ENCODE results near the gene EOGT. TPM values are rescaled to one million over a fixed set of nuclear protein-coding genes. Genes with fewer than 3 reads are reported as not detected.
A peak's percentile ranks its signal among the peaks of the same experiment; 100 is the strongest.

The EOGT gene
- total RNA-seq, 1 experiment from 2014 or later, result 27.0 TPM

DNA sequence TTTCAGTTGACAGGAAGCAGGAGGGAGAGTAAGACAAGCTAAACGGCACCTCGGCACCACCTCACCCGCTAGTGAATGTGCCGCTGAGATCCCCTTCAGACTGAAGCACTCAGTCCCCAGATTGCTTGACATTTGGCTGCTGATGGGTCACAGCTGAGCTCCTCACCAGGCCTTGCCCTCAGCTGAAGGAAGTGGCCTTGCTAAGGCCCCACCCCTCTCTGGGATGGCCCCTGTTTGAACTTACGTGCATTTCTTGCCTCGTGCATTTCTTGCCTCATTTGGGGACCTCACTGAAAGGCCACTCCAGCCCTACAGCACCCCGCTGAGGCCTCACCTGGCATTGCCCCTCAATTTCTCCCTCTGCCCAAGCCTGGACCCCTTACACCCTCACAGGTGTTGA, 39.8 kb downstream of the EOGT start:
- no peak for DNase-seq (ENCODE audit: low spot score)
- in situ Hi-C loops (cut with HindIII; ENCODE audit: low sequenced_read_pairs), result no loop called here

DNA sequence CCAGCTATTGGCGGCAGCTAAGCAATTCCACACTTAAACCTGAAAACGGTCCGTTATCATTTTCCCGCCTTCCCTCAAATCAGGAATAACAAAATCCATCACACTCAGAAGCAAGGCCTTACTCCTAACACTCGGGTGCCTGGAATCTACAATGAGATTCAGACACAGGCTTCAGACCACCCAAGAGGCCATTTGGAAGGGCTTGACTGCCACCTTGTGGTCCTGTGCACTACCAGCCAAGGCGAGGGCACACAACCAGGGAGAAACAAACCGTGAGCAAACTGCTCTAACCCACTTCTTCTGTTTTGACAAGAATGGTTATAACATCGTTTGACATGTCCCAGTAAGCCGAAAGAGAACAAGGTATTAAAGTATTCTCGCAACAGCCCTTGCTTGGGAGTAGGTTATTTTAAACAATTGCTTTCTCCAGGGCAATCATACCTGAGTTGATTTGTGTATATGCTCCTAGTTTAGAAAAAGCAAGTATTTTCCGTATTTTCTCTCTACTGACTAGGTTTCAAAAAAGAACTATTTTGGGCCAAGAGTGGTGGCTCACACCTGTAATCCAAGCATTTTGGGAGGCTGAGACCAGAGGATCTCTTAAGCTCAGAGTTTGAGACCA, 41.0 kb downstream of the EOGT start:
- peak; percentile 54 for DNase-seq (ENCODE audit: low spot score)
- in situ Hi-C loops (cut with HindIII; ENCODE audit: low sequenced_read_pairs), result no loop called here

DNA sequence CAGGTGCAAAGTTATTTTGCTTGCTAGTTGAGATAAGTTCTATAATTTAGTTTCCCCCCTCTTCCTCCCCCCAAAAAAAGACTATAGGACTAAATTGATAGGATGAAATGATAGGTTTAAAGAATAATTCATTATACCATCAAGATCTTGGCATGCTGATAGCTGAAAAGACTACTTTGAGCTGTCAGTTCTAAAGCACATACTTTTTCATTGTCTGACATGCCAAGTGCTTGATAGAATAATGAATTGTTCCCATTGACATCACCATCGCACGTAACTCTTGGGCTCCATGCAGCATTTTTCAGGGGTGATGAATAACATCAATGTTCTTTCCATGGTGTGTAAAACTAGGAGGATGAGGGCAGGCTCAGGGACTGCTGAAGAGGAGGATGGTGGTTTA, 48.8 kb downstream of the EOGT start:
- in situ Hi-C loops (cut with HindIII; ENCODE audit: low sequenced_read_pairs), result no loop called here
- DNase-seq (ENCODE audit: low spot score), result no peak

DNA sequence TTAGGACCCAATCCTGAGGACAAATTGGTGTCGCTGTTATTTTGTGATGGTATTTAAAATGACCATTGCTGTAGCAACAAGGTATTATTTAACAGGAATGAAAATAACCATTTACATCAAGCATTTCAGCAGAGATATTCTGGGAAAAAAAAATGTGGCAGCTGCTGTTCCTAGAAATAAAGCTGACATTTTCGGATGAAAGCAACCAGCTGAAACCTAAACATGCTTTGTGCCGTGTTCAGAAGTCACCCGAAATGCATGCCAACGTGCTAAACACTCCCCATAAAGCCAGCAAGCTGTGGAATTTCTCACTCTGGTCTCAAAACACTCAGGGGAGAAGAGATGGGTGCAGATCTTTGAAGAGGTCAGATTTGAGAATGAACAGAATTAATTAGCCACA, 49.6 kb downstream of the EOGT start:
- DNase-seq (ENCODE audit: low spot score), result no peak
- in situ Hi-C loops (cut with HindIII; ENCODE audit: low sequenced_read_pairs), result no loop called here

DNA sequence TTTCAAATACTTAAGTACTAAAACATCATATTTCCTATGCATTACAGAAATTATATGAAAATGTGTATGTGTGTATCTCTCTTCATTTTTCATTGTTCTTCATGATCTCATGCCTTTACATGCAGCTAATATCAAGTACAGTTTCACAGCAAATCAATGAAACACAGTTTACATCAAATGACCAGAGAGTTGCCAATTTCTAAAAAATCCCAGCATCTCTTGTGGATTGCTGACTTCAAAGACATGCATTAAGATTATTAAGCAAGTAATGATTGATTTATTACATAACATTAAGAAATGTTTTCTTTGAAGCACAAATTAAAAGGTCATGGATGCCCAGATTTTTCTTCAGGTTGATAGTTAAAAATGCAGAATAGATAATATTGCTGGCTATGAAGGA, 50.1 kb downstream of the EOGT start:
- DNase-seq (ENCODE audit: low spot score), result no peak
- in situ Hi-C loops (cut with HindIII; ENCODE audit: low sequenced_read_pairs), result no loop called here

DNA sequence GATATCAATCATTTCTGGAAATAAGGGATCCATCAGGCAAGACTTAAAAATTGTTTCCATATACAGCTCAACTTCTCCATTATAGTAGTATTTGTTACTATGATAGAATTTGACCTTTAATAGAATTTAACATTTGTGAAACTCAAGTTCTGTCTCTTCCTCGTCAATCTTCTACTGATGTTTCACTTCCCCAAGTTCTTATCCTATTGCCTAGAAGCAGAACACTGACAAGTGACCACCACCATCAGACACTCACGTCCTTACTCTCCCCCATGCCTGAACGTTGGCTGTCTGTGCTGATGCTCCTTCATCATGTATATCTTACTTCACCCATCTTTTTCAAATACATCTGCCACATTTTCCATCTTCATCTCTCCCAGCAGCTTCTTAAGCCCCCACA, 54.6 kb downstream of the EOGT start:
- in situ Hi-C loops (cut with HindIII; ENCODE audit: low sequenced_read_pairs), result no loop called here
- DNase-seq (ENCODE audit: low spot score), result no peak

DNA sequence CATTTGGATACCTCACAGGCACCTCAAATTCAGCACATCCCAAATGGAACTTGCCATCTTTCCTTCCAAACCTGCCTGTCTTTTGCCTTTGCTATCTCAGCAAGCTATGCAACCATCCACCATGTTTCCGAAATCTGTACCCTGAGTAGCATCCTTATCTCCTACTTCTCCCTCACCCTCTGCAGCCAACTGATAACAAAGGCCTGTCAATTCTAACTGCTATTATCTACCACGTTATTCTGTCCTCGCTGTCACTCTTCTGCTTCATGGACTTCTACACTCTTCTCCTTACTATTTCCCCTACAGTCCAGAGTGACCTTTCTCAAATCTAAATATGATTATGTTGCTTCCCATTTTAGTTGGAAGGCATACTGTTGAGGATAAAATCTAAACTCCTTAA, 55.6 kb downstream of the EOGT start:
- in situ Hi-C loops (cut with HindIII; ENCODE audit: low sequenced_read_pairs), result no loop called here
- DNase-seq (ENCODE audit: low spot score), result no peak

DNA sequence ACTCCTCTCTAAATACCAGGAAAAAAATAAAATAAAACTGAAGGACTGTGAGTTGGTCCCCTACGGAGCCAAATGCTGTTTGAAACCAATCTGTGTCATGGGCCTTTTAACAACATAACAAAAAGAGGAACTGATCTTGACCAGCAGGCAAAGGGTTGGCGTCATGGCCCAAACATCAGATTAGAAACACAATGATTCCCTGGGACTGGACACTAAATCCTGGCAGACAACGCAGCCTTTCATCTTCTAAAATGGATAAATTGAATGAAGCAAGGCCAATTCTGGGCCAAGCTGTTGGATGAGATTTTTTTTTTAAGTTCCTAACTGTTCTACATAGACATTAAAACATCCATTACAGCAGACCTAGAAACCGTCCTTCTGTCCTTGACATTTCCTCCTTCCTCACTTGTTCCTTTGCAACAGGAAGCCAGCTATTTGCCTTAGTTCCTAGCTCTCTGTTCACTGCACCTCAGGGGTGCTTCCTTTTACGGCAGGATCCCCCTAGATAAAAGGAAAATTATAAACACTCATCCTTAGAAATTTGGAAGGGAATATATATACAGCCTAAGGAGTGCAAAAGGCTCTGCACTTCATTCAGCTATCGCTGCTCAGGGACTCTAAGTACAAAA, 59.6 kb downstream of the EOGT start:
- no peak for DNase-seq (ENCODE audit: low spot score)
- in situ Hi-C loops (cut with HindIII; ENCODE audit: low sequenced_read_pairs), result no loop called here

DNA sequence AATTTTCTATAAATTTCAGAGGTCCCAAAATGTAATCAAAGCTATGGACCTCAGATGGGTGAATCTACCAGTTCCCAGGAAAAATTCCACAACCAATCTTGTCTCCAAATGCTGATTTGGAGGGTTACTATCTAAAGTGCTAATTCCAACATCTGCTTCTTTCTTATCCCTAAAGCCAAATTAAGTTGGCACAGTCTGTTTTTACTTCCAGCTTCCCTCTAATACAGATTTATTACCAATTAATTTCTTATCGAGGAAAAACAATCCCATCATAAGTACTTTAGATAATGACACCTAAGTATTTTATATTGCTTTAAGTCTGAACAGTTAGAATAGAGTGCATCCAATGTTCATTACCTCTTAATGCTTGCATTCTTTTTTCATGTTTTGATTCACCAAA, 68.3 kb downstream of the EOGT start:
- in situ Hi-C loops (cut with HindIII; ENCODE audit: low sequenced_read_pairs), result no loop called here
- no peak for DNase-seq (ENCODE audit: low spot score)

DNA sequence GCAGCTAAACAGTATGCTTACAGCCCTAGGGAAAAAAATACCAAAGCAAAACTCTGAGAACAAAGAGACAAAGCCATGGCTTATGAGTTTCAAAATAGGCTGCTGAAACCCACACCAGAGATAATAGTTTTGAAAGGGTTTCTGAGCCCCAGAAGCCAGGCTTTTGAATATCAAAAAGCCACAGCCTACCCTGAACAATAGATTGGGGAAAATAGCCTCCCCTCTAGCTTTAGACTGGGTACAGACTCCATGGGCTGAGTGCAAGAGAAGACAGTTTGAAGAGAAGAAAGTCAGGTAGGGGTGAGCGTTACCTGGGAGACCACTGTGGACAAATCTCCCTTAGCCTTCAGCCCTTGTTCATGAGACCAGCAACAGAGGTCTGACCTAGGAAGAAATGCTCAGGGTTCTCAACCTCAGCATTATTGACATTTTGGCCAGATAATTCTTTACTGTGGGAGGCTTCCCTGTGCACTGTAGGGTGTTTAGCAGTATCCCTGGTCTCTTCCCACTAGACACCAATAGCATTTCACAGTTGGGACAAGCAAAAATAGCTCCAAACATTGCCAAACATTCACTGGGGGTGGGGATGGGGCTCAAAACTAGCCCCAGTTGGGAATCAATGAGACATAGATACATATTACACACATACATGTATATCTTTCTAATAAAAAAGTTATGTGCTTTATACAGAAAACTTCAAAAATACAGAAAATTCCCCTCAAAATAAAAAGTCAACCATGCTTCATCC, 69.6 kb downstream of the EOGT start:
- in situ Hi-C loops (cut with HindIII; ENCODE audit: low sequenced_read_pairs), result no loop called here
- no peak for DNase-seq (ENCODE audit: low spot score)

DNA sequence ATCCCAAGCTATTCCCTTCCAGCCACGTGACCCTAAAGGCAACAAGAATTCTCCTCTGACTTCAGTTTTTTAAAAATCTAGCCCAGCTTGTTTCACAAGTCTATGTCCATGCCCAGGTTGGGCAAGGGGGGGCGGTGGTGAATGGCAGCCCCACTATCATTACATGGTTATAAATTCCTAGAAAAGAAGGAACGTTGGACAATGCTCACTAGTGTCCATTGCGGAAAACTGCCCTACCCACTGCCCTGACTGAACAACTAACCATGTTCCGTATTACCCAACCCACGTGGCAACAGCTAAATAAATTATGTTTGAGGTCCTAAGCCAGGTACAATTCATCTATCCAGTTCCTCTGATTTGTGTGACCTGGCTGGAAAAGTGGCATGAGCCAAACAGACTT, 72.4 kb downstream of the EOGT start:
- in situ Hi-C loops (cut with HindIII; ENCODE audit: low sequenced_read_pairs), result no loop called here

DNA sequence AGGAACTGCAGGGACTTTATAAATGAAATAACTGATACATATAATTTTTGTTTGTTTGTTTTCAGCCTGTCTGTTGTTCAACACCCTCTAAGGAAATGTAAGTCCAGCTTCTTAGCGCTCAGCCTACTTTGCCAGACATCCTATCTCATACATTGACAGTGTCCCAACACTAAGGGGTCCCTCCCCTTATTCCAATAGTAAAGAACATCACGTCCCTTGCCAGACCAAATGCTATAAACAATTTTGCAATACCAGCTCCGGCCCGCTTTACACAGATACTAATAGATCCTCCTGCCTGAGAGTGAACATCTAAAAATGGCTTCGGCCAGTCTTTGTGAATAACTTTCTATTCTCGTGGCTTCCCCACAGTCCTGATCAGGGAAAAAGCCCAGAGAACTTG, 76.6 kb downstream of the EOGT start:
- in situ Hi-C loops (cut with HindIII; ENCODE audit: low sequenced_read_pairs), result no loop called here
- no peak for DNase-seq (ENCODE audit: low spot score)

More for the DNA sequence above, 72.4 kb downstream of the EOGT start:
- DNase-seq (ENCODE audit: low spot score), result no peak

DNA sequence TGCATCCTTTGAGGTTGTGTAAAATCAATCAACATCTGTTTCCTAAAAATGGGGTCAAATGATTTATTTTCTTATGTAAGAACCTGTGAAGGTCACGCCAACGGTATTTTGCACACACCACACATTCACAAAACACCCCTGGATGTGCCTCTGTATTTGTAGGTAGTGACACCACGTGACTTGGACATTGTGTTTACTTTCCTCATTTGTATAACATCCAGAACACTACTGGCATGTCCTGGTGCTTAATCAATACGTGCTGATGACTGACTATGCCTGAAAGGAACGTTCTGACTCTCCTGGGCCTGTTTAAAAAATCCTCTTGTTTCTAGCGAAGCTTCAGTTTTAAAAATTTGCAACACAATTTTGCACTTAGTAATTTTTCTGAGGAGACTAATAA, 77.7 kb downstream of the EOGT start:
- no peak for DNase-seq (ENCODE audit: low spot score)
- in situ Hi-C loops (cut with HindIII; ENCODE audit: low sequenced_read_pairs), result no loop called here

DNA sequence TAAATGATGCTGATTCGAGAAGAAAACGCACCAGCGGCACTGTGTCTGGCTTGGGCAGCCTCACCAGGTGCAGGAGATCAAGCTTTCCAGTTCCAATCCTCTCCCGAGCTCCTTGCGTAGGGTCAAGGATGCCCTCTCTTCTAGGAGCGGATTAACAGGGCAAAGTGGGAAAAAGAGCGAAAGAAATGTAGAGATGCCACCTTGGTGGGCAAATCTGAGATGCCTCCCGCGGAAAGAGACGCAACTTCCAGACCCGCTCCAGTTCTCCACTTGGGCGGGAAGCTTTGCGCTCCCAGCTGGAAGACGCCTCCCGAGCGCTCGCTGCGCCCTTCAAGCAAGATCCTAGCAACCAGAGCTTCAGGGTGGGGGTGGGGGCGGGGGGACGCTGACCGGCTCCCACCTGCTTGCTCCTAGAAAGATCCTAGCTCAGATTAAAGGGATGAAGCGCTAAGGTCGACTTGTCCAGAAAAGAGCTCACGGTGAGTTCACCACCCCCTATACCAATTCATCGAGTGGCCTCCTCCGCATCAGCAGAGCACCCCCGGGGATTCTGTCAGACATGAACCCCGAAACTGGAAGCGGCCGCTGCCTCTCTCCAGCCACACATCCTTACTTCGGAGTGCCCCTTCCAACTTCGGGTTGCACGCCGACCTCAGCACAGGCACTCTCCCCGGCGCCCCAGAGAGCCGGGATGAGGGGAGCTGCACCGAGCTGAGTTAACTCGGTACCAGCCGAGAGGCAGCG, 81.9 kb downstream of the EOGT start:
- no peak for DNase-seq (ENCODE audit: low spot score)
- in situ Hi-C loops (cut with HindIII; ENCODE audit: low sequenced_read_pairs), result no loop called here

Other genes starting within 250 kb of the EOGT start
- not detected in 2 replicates for gene TAFA4, start 81.1 kb downstream of the EOGT start, total RNA-seq (2014; rRNA removed; shearing (Covaris generic))
- gene TMF1, start 38.6 kb upstream of the EOGT start, total RNA-seq (2014; rRNA removed; shearing (Covaris generic)), result 3.3 and 7.5 TPM in 2 replicates
- 71.4 and 77.6 TPM in 2 replicates for gene UBA3, start 66.7 kb upstream of the EOGT start, total RNA-seq (2014; rRNA removed; shearing (Covaris generic))
- 75.9 and 93.3 TPM in 2 replicates for gene ARL6IP5, start 71.3 kb upstream of the EOGT start, total RNA-seq (2014; rRNA removed; shearing (Covaris generic))
- not detected in 2 replicates for gene LMOD3, start 108.9 kb upstream of the EOGT start, total RNA-seq (2014; rRNA removed; shearing (Covaris generic))

Data from G401 (cell line).